GM19023 (cell line): Measurements from ENCODE around the gene LGSN.
"Not testable (repeated sequence)": the region's sequence is repeated elsewhere in the genome, so short reads cannot be mapped to it uniquely, and the experiment has no call there.

Source experiments
- ATAC-seq: cut with Tn5 transposase; IDR thresholded peaks from one replicate; pipeline ENCODE4 v1.9.1; 2021; ENCODE audit warnings: mild to moderate bottlenecking, moderate library complexity; ENCODE audit not compliant: unreplicated experiment

LGSN gene

DNA sequence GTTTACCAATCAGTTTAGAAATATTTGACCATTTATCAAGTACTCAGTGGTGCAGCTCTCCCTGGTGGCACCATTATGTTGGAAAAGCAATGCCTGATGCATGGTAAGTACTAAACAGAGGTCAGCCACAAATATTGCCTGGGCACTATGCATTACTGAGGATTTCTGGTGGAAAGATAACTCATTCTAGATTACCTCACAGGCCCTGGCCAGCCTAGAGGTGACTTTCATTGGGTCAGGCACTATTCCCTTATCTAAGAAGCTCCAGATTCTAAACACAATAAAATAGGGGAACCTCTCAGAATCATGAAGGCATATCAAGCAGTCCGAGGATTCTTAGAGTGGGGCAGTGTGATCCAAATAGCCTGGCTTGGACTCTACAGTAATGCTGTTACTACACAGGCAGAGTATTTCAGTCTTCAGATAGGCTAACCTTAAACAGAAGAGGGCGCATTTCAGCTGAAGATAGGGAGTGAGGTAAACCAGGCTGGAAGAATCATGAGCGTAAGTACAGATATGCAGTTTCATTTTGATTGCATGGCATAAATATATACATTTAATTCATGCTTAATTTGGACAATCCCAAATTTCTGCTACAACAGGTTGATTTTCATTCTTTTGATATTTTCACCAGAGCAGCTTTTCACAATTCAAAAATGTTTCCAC is 12.1 kb downstream of the LGSN start:
- peak; percentile 83 for ATAC-seq

DNA sequence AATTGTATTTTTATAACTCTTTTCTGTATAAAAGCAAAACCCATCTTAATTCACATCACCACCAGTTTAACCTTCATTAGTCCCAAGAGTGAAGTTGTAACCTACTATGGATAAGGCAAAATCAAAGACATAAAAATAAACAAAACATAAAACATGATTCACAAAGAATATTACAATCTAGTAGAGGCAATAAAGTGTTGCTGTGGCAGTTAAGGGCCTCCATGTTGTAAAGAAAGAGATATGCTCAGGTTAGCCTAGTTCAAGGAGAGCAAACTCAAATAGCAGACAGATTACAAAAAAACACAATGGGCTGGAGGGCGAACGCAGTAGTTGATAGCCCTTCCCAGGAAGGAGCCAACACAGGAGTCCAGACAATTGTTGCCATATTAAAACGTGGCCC is 13.4 kb downstream of the LGSN start:
- no peak for ATAC-seq

DNA sequence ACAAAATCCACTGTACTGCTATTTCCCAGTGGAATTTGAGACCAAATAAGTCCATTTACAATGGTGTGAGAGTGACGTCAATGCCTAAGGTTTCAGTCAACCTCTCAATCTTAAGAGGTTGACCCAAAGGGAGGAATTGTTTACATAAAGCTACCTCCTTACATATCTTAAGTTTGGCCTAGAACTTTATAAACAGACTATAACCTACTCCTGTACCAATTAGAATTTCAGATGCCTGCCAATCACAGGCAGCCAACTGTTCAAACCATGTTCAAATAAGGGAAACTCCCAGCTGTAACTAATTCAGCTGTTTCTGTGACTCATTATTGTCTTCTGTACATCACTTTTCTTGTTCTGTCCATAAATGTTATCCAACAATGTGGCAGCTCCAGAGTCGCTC is 14.5 kb downstream of the LGSN start:
- ATAC-seq, result no peak

DNA sequence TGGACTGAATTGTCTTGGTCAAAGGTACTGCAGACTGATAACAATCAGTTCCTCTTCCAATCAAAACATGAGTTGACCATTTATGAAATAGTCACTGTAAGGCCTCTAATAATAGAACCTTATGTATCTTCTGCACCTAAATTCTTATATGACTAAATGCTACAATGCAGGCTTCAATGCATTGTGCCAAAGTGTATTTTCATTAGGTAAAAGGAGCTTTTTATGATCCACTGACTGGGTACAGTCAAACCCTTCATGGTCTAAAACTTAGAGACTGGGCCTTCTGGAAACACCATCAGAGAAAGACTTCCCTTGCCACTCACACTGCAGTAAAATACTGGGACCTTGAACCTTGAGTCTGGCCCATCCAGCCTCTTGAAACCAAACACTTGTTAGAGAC is 16.3 kb downstream of the LGSN start:
- ATAC-seq, result no peak

DNA sequence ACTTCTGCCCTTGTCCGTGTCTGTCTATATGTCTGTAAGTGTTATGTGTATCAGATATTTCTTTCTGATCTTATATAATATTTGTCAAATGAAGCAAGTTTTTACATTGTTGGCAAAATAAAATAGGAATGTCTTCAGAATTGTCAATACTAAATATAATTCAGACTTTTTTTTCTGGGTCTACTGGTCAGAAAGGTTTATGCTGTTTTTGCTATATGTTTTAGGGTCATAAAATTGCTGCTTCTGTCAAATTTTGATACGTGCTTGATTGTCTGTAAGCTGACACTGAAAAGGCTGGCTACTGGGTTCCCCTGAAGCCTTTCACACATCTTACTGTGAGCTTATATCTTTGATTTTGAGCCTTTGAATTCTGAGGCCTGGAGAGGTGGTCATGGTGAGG is 20.1 kb downstream of the LGSN start:
- ATAC-seq, result no peak

DNA sequence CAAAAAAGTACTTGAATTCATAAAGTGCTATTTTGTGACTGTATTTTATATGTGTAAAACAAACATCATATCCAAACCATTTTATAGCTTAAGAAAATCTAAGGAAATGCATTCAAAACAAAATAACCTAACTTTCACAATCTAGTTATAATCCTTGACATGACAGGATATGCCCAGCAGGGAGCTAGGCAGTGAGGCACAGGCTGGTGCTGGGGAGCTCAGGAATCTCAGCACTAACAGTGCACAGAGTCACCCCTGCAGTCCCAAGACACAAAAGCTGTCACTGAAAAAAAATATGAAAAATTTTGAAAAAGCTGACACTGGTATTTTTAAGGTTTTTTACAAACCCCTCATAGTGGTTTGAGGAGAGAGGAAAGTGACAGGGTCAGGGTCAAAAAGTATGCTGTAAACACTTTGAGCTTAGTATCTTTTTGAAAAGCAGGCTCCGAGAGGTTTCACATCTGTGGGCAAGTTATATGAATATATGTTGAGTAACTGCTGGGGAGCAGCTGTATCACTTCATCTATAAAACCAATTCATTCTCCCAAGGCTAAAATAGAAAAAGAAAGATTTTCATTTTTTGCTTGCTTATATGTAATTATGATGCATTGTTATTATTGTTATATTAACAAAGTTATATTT is 24.1 kb downstream of the LGSN start:
- ATAC-seq, result no peak

DNA sequence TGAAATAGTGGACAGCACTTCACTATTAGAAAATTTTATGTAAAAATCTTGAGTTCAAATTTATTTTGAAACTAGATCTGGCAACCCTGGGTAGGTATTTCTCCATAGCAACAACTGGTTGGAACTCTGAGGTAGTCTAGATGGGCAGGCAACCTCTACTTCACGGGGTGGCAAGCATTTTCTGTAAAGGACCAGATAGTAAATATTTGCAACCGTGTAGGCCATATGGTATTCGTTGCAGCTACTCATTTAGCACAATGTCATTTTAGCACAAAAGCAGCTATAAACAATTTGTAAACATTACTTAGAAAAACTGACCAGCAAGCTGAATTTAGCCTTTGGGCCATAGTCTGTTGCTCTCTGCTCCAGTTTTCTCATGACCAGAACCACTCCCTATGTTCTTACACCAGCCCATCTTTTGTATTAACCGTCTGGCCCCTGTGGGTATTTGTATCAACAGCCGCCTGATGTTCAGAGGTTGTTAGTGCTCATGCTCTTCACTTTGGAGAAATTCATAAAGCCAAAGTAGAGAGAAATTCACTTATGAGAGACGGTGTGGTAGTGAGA is 29.2 kb downstream of the LGSN start:
- ATAC-seq, result no peak

DNA sequence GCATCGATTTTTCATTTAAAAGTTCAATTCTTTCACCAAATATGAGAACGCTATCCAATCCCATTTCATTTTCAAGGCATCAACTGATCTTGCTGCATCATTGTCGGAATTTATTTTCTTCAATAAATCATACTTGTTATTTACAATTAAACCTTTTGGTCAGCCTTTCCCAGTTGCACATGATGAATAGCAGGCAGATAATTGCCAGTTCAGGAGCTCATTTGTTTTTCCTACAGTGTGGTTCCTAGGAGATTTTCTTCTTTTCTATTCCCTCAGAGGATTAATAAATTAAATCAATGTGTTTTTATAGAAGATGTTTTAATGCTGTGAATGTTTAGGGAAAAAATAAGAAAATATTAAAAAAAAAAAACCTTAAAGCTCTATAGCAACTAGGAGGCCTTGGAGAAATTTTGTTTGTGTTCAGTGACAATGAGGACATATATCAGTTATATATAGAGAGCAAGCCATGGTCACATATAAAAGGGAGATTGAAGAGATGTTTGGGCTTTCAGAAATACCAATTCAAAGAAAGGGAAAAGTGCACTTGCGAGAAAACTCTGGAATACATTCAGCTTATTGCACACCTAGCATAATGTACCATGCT is 30.4 kb downstream of the LGSN start:
- no peak for ATAC-seq

DNA sequence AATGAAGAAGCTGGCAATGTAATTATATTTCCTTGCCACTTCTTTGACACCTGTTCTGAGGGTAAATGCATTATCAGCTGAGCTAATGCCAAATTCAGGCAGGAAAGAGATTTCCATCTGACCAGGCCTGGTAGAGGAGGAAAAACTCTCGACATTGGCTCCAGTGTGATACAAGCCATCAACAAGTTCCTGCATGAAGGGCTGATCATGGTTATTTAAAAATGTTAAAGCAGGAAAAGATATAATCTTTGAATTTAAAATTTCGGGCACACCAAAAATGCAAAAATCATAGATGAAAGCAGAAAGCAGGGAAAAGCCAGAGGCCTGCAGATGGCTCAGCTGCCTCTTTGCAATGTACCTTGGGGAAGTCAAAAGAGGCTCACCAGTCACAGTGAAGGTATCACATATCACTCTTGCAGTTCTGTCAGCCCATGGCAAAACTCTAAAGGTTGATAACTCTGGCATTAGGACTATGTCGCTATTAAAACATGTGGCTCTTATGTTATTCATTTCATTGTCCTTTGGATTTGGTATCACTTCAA is 39.1 kb downstream of the LGSN start:
- no peak for ATAC-seq

DNA sequence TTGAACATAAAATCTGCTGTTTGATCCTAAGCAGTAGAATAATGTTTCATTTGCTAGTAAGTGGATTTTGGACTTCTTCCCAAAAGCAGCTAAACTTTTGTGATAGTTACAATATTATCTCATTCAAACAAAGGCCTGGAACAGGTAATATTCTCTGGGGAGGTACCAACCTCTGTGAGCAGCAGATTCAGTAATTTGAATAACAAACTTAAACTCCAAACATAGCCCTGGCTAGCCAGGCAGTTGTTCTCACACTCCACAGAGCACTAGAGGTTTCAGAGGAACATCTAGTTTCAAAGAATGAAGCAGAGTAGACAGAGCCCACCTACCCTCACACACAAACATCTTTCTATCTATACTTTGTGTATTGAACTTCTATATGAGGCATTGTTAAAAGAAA is 40.9 kb downstream of the LGSN start:
- no peak for ATAC-seq

DNA sequence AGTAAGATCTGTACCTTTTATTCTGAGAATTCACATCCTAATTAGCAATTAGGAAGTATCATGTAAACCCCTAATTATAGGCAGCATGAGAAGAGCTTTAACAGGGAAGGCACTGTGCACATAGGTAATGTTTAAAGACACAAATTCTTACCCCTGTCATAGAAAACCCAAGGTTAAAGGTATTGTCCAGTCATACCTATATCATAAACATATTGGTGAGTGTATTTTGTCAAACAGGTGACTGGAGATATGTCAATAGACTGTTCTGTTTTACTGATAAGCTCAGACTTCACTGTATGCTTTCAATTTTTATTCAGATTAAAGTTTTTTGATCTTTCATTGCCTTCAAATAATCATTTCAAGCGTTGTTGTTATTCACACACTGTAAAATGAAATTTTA is 43.8 kb downstream of the LGSN start:
- no peak for ATAC-seq

DNA sequence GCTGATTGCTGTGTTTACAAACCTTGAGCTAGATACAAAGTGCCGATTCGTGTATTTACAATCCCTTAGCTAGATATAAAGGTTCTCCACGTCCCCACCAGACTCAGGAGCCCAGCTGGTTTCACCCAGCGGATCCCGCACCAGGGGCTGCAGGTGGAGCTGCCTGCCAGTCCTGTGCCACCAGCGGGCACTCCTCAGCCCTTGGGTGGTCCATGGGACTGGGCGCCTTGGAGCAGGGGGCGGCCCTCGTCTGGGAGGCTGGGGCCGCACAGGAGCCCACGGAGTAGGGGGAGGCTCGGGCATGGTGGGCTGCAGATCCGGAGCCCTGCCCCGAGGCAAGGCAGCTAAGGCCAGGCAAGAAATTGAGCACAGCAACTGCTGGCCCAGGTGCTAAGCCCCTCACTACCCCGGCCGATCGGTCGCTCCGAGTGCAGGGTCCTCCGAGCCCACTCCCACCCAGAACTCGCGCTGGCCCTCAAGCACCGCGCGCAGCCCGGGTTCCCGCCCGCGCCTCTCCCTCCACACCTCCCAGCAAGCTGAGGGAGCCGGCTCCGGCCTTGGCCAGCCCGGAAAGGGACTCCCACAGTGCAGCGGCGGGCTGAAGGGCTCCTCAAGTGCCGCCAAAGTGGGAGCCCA is 44.9 kb downstream of the LGSN start:
- not testable (repeated sequence) for ATAC-seq

DNA sequence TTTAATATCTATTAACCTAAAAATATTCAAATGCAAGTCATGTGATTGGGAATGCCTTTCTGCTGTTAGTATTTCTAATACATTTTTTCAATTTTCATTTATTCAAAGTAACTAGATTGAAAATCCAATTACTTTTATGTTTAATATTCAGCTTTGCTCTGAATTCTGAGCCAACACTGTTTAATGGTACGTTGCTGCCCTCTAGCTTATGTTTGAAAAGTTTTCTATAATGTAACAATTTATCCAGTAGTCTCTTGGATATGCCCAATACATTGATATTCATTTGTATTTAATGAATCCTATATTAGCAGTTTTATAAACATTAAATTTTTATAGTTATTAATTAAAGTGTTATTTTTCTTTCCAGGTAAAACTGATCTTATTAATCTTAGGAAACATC is 47.4 kb downstream of the LGSN start:
- ATAC-seq, result no peak

DNA sequence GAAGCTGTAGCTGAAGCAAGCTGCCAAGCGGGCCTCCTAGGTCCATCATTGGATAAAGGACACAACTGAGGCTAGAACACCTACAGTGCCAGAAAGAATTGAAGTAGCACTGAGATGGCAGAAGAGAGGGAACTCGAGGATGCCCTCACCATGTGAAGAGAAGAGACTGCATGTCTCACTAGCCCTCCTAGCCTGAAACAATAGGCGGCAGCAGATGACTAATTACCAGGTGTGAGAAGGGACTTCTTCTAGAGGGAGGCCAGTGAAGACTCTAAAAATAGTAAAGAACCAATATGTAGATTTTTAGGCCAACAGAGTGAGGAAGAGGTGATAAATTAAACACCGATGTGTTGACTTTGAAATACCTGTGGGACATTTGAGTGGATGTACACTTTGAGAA is 50.3 kb downstream of the LGSN start:
- peak; percentile 61 for ATAC-seq

DNA sequence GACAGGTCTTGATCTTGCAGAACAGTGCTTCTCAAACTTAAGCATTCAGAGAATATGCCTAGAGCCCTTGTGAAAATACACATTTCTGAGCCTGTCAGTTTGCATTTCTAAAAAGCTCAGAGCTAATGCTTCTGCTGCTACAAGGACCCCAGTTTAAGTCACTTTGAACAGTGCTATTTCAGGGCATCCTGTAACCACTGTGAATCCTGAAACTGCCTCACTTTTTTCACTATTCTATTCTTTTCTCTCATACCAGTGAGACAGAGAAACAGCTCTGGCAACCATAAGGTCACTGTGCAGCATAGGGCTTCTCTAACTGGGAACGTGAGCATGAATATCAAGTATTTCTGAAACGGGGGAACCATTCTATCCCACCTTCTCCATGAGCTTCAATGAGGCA is 51.2 kb downstream of the LGSN start:
- peak; percentile 69 for ATAC-seq

DNA sequence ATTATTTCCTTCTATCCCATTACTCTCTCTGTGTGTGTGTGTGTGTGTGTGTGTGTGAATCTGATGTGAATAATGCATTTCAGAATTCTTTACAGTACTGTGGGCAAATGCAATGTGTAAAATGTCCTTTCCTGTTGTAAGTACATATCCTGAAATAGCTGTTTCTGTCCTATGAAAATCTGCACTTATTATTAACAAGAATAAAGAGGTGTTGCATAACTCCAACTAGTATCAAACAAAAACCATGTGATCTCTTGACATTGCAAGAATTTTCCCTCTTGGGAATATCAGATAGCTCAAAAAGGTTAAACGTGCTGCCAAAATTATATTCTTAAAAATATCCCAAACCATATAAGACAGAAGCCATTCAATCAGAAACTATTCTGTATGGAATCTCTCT is 52.0 kb downstream of the LGSN start:
- ATAC-seq, result no peak

DNA sequence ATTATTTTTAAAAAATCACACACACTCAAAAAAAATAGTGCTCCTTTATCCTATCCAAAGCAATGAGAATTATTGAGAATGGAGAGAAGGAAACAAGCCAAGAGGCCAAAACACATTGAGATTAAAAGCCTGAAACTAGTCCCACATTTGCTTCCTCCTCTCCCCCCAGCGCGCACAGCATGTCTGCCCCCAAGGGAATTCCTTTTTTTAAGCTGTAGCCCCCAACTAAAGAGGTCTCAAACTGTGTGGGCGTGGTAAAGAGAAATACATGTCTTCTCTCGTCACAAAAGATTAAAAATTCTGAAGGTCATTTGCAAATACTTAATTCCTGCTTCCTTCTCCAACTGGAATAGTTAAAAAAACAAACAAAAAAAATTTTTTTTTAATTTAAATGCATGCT is 52.7 kb downstream of the LGSN start:
- ATAC-seq, result no peak

DNA sequence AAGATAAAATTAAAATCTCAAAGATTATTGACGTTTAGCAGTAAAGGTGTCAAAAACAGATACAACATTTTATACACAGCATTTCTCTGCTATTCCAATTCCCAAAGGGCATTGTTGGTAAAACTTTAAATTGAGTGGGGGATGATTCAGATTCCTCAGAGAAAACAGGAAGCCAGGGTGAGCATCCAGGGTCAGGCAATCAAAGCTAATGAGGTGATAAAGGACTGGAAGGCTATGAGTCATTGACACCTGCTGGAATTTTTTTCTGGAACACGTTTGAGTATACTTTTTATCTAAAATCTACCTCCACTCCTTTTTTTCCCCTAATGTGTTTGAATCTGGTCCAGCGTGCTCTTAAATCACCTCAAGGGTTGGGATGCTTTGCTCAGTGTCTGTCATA is 56.3 kb downstream of the LGSN start:
- ATAC-seq, result no peak

DNA sequence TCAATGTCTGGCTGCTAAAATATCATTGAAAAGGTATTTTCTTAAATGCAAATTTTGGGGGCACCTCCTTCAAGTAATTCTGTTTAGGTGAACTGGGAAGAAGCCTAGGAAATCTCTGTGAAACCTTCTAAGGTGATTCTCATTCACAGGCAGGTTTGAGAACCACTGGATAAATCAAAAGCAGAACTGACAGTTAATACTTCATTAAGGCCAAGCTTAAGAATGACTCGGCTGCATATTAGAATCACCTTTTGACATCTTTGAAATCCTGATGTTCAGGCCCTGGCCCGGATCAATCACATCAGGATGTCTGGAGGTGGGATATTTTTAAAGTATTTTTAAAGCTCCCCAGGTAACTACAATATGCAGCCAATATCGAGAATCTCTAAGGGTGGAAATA is 58.0 kb downstream of the LGSN start:
- no peak for ATAC-seq

DNA sequence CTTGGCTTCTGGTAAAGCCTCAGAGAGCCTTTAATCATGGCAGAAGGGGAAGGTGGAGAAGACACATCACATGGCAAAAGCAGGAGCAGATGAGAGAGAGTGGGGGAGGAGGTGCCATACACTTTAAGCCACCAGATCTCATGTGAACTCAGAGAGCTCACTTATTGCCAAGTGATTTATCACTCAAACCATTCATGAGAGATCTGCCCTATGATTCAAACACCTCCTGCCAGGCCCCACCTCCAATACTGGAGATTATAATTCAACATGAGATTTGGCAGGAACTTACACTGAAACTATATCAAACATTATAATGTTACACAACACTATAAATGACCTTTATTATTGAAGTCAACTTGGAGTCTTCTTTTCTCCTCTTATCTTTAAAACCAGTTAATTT is 60.6 kb downstream of the LGSN start:
- no peak for ATAC-seq

DNA sequence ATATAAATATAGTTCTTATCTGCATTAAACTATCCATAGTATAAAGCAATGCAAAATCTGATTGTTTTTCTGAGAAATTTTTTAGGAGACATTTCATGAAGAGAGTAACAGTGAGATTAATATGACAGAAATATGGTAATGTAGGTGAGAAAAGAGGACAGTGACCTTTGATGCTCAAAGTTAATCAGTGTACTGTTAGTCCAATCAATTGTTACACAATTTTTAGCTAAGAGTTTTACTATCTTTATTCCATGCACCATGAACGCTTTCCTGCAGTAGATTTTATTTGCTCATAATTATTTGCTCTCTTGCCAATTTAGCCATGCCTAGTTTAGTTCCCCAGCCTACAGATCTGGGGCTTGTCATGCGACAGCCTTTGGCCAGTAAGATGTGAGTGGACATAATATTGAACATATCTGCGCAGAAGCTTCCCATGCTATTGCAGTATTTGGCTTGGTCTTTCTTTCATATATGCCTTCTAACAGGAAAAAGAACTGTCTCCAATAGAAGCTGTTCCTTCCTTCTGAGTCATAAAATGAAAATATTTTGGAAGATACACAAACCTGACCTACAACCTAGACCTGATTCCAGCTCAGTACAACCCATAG is 69.8 kb downstream of the LGSN start:
- ATAC-seq, result no peak
